Skeletal muscle tissue (tissue), 4 donors: Measurements from ENCODE around the gene TMEM9B. TPM values are rescaled to one million over a fixed set of nuclear protein-coding genes. Genes with fewer than 3 reads are reported as not detected.
"Not testable (repeated sequence)": the region's sequence is repeated elsewhere in the genome, so short reads cannot be mapped to it uniquely, and the experiment has no call there.

Experiments
- H3K27ac ChIP-seq: one replicate; pipeline ENCODE4 v1.7.0; 2013; ENCODE audit warnings: mild to moderate bottlenecking, low read depth, low read length, inconsistent platforms
- H3K27me3 ChIP-seq, 3 donors: one replicate each; pipeline ENCODE4 v1.7.0; 2013; ENCODE audit warnings: low read length in 3 of 3; ENCODE audit not compliant: control insufficient read depth in 3 of 3, insufficient read depth in 3 of 3
- H3K36me3 ChIP-seq, 3 donors: one replicate each; pipeline ENCODE4 v1.7.0; 2013; ENCODE audit warnings: low read length in 3 of 3; ENCODE audit not compliant: control insufficient read depth in 3 of 3, insufficient read depth in 3 of 3
- H3K4me1 ChIP-seq, 3 donors: one replicate each; pipeline ENCODE4 v1.7.0; 2013; ENCODE audit warnings: low read length in 3 of 3, mild to moderate bottlenecking in 3 of 3; ENCODE audit not compliant: control insufficient read depth in 3 of 3, insufficient read depth in 3 of 3
- H3K4me3 ChIP-seq, 3 donors: one replicate each; pipeline ENCODE4 v1.7.0; 2013; ENCODE audit warnings: low read length in 3 of 3
- H3K9ac ChIP-seq, 3 donors: one replicate each; pipeline ENCODE4 v1.7.0; 2013; ENCODE audit warnings: low read length in 3 of 3, mild to moderate bottlenecking in 3 of 3, moderate library complexity in 2 of 3, low read depth in 1 of 3
- H3K9me3 ChIP-seq, 3 donors: one replicate each; pipeline ENCODE4 v1.7.0; 2013; ENCODE audit warnings: low read length in 3 of 3; ENCODE audit not compliant: control insufficient read depth in 3 of 3
- total RNA-seq: library from RNA; depleted of rRNA; stranded (reverse); fragments of >200 nt; gene quantifications from one replicate; pipeline ENCODE4 v1.2.3, GENCODE V29; 2014
- donor health status: Osteomylitis.

Gene TMEM9B
- total RNA-seq: 27.1 TPM

DNA sequence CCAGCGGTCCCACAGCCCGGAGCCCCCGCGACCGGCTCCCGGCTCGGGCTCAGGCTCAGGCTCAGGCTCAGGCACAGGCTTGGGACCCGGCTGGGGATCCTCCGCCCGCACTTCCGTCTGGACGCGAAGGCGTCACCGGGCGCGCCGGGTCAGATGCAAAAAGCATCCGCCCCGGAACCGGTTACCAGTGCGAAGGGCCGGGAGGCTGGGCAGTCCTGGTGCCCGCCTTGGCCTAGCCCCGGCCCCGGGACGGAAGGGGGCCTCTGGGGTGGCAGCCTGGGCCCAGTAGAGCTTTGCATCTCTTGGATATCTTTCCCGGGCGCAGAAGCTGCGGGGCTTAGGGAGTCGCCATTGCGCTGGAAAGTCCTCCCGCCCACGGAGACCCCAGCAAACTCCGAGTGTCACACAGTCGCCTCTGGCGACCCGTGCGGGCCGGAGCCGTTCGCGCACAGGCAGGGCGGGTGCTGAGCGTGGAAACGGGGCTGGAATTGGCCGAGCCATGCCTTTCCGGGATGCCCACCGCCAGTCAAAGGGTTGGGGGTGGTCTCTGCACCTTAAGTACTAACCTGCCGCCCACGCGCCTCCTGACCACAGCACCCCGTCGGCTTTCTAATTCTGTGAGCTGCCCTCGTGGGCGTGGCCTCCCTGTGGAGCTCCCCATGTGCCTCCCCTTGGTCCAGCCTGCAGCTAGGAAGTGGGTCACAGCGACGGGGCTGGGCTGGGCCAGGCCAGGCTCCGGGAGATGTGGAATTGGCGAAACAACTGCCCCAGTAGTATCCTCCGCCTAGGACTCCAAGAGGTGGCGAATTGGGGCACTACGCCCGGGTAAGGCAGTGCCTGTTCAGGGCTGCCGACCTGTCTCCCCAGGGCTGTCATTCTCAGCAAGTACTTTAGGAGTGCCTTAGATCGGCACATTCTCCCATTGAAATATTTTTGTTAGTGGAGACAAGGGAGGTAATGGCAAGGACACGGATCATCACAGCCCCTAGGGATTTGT, at the start of gene TMEM9B:
TMEM9B (minus strand) TSS at position 119 of the 997 bp plus-strand sequence. CDS start 129 bp downstream, outside the sequence.
- Histone ChIP-seq H3K27ac (peak within 1 kb of the TSS; percentile 95), H3K9me3 (no peaks in the 10 kb centered on the region), H3K27me3 (no peaks in the 10 kb centered on the region), H3K4me3 (peak within 1 kb of the TSS; percentile 91 to 93 (median 93)), H3K9ac (peak within 1 kb of the TSS; percentile 89 to 98 (median 96)), H3K4me1 (peaks cover 24 to 31% (median 31%) of the 10 kb centered on the region in 3 donors), H3K36me3 (peaks cover 0 to 12% (median 6%) of the 10 kb centered on the region in 3 donors)

GRCh38 chr11:9013373-9013772, 49.1 kb upstream of the TMEM9B start:
- Histone ChIP-seq H3K4me1 (peaks cover 7 to 15% (median 7%) of the 10 kb centered on the region in 3 donors), H3K36me3 (no peaks in the 10 kb centered on the region), H3K9ac (no peak overlapping the region), H3K4me3 (no peak overlapping the region), H3K27ac (no peak overlapping the region), H3K9me3 (peaks cover 0 to 2% (median 0%) of the 10 kb centered on the region in 3 donors), H3K27me3 (no peaks in the 10 kb centered on the region)

DNA sequence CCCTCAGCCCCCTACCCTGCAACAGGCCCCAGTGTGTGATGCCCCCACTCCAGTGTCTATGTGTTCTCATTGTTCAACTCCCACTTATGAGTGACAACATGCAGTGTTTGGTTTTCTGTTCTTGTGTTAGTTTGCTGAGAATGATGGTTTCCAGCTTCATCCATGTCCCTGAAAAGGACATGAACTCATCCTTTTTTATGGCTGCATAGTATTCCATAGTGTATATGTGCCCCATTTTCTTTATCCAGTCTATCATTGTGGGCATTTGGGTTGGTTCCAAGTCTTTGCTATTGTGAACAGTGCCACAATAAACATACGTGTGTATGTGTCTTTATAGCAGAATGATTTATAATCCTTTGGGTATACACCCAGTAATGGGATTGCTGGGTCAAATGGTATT, 45.3 kb upstream of the TMEM9B start:
- H3K27me3 ChIP-seq, H3K27ac ChIP-seq, H3K4me3 ChIP-seq, H3K4me1 ChIP-seq, H3K36me3 ChIP-seq, H3K9ac ChIP-seq, H3K9me3 ChIP-seq: not testable (repeated sequence)

GRCh38 chr11:9008661-9009060, 44.4 kb upstream of the TMEM9B start:
- no peak overlapping the region for H3K27ac ChIP-seq
- H3K9me3 ChIP-seq: peaks cover 0 to 2% (median 0%) of the 10 kb centered on the region in 3 donors
- H3K4me3 ChIP-seq: no peak overlapping the region
- no peak overlapping the region for H3K9ac ChIP-seq
- peaks cover under 1 to 1% (median 1%) of the 10 kb centered on the region in 3 donors for H3K27me3 ChIP-seq
- H3K36me3 ChIP-seq: no peaks in the 10 kb centered on the region
- peaks cover under 1 to 7% (median 4%) of the 10 kb centered on the region in 3 donors for H3K4me1 ChIP-seq

DNA sequence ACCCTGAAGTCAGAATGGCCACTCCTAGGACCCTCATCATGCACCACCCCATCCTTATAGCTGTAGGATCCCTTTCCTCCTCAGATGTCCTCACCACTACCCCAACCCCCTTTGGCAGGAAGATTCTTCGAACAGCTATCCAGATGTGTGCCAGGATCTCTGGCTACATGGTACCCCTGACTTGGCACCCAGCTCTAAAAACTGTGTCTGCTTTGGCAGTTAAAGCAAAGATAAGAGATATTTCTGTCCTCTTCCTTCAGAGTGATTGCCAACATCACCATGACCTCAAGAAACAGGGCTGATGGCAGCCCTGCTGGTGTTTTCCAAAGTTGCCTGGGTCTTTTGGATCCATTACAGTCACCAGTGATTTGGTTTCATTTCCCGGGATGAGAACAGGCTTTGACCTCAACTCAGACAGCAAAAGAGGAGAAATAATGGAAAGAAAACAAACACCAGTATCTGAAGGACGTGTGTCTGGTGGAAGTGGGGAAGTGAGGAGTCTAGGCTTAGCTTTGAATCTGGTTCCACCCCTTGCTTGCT, 43.8 kb upstream of the TMEM9B start:
- Histone ChIP-seq H3K9me3 (peaks cover 0 to 2% (median 0%) of the 10 kb centered on the region in 3 donors), H3K4me3 (no peak overlapping the region), H3K9ac (no peak overlapping the region), H3K27me3 (peaks cover 5 to 7% (median 7%) of the 10 kb centered on the region in 3 donors), H3K4me1 (peaks cover 6 to 13% (median 10%) of the 10 kb centered on the region in 3 donors), H3K36me3 (no peaks in the 10 kb centered on the region), H3K27ac (no peak overlapping the region)

DNA sequence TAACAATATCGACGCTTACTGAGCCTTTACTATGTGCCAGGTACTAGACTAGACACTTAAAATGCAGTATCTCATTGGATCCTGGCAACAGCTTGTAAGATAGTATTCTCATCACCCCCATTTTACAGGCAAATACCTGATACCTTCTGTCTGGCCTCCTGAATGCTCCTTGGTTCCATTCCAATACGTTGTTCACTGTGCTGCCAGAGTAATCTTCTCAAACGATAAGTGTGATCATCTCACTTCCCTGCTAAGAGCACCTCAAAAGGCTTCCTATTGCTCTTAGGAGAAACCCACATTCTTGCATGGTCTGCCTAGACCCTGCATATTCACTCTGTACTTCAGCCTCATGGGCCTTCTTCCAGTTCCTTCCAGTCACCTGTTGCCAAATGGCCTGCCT, 40.8 kb upstream of the TMEM9B start:
- Histone ChIP-seq H3K27ac (no peak overlapping the region), H3K4me3 (no peak overlapping the region), H3K9me3 (peaks cover 0 to 2% (median 0%) of the 10 kb centered on the region in 3 donors), H3K9ac (no peak overlapping the region), H3K27me3 (peaks cover 13 to 33% (median 28%) of the 10 kb centered on the region in 3 donors), H3K36me3 (no peaks in the 10 kb centered on the region), H3K4me1 (peaks cover 8 to 13% (median 12%) of the 10 kb centered on the region in 3 donors)

DNA sequence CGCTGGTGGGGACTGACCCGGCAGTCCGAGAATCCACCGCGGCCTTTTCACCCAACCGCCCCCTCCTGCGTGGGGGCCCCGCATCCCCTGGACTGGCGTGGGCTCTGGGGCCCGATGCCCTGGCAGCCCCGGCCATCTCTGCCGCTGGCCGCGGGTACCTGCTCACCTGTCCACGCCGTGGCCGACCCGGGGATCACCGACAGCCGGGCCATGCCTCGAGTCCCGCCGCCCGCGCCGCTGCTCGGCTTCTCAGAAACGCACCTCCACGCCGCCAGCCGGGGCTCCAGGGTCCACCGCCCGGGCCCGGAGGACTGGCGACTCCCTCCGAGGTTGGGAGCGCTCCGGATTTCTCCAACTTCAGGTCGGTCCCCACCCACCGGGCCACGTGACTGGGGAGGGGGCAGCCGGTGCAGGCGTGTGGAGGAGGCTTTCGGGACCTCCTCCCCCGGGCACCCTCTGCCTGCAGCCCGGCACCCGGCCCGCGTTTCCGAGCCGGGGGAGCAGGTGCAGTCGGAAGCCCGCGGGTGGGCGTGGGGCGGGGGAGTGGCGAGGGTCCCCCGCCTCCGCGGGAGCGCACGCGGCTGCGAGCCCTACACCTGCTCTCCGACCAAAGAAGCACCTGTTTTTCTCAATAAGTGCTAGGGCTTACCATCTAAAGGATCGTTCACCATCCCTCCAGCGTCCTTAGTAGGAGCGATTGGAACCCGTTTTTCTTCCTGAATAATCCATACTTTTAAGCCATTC, 40.1 kb upstream of the TMEM9B start:
- Histone ChIP-seq H3K27me3 (peaks cover 13 to 33% (median 29%) of the 10 kb centered on the region in 3 donors), H3K9ac (no peak overlapping the region), H3K9me3 (peaks cover 0 to 2% (median 0%) of the 10 kb centered on the region in 3 donors), H3K4me3 (peak overlapping the region in 2 of 3 donors; percentile 49 to 59), H3K27ac (no peak overlapping the region), H3K4me1 (peaks cover 8 to 13% (median 12%) of the 10 kb centered on the region in 3 donors), H3K36me3 (no peaks in the 10 kb centered on the region)

- Histone ChIP-seq H3K27ac (no peak within 1 kb of the TSS), H3K9ac (peak within 1 kb of the TSS; percentile 3 to 35 (median 27)), H3K9me3 (no peaks in the 10 kb centered on the region), H3K4me1 (peaks cover 8 to 13% (median 12%) of the 10 kb centered on the region in 3 donors), H3K36me3 (no peaks in the 10 kb centered on the region), H3K4me3 (peak within 1 kb of the TSS; percentile 49 to 59 (median 59)), H3K27me3 (peaks cover 13 to 33% (median 29%) of the 10 kb centered on the region in 3 donors)
Observed at GRCh38 chr11:9003573-9004182, 39.4 kb upstream of the TMEM9B start, which contains the start of gene NRIP3. Gene NRIP3 (minus strand): TSS chr11:9004001. CDS start chr11:9003935, 66 bp downstream.

DNA sequence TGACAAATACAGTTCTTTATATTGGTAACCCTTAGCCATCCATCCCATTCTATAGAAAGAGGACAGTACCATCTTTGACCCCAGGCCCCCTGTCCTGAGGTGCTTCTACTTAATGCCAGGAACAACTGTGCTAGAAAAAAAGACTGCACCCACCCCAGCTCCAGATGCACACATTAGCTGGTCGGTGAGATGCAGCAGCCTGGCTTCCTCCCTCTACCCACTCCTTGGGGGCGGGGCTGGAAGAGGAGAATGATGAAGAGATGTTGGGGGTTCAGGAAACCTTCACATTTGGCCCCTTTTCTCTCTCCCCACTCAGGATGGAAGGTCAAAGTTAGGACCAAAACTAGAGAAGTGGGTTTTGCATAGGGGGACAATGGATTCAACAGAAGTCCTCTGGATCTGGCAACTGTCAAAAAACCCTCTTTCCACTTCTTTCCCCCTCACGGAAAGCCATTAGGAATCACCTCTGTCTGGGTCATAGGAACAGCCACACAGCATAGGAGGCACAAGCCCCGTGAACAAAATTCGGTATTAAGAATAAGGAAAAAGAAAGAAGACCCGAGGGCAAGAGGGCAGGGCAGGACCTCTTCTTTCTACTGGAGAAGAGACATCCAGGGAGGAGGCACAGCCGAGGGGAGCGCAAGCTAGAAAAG, 38.8 kb upstream of the TMEM9B start:
- Histone ChIP-seq H3K4me1 (peaks cover 8 to 13% (median 12%) of the 10 kb centered on the region in 3 donors), H3K27ac (no peak overlapping the region), H3K9me3 (no peaks in the 10 kb centered on the region), H3K27me3 (peaks cover 13 to 38% (median 29%) of the 10 kb centered on the region in 3 donors), H3K4me3 (peak overlapping the region; percentile 49 to 59 (median 59)), H3K36me3 (no peaks in the 10 kb centered on the region), H3K9ac (peak overlapping the region; percentile 3 to 35 (median 27))
